PC-9 (cell line): ENCODE results near the gene CALN1. TPM values are rescaled to one million over a fixed set of nuclear protein-coding genes. Genes with fewer than 3 reads are reported as not detected.

Experiments
- BruUV-seq: library from RNA; stranded (reverse); fragments of 400-500 nt; replicated peaks from 2 replicates; lab custom pipeline; 2021; lab: Mats Ljungman, UMichigan
- CTCF ChIA-PET: fragments of 300-600 bp; sonication (Branson Sonifier 250); formaldehyde crosslinking; loops from one replicate; lab custom pipeline; 2022; ENCODE audit warnings: antibody characterized with exemption; lab: Charles Lee
- POLR2A ChIA-PET: fragments of 300-600 bp; sonication (Branson Sonifier 250); formaldehyde crosslinking; loops from one replicate; lab custom pipeline; 2022; ENCODE audit warnings: antibody characterized with exemption; ENCODE audit not compliant: unreplicated experiment; lab: Charles Lee
- DNase-seq, 2 experiments: peaks; one replicate each; pipeline versions ENCODE4 v3.0.0 to v3.0.0-alpha.2; 2015 to 2022; ENCODE audit warnings: mixed read lengths in 1 of 2
- H2AFZ ChIP-seq: fragments of 200-600 bp; sonication (generic); 2 replicates; pipeline ENCODE4 v1.8.1; 2017; ENCODE audit warnings: antibody characterized with exemption
- H3F3A ChIP-seq: fragments of 200-600 bp; sonication (generic); 2 replicates; pipeline ENCODE4 v1.8.1; 2017; ENCODE audit warnings: antibody characterized with exemption, mild to moderate bottlenecking, low read depth; ENCODE audit not compliant: insufficient read depth
- H3K27ac ChIP-seq: fragments of 200-600 bp; sonication (generic); 2 replicates; pipeline ENCODE4 v1.6.1; 2016; ENCODE audit warnings: mixed run types
- H3K27me3 ChIP-seq: fragments of 200-600 bp; sonication (generic); 2 replicates; pipeline ENCODE4 v1.6.1; 2016; ENCODE audit warnings: low read depth, mixed run types; ENCODE audit not compliant: insufficient read depth
- H3K36me3 ChIP-seq: fragments of 200-600 bp; sonication (generic); 2 replicates; pipeline ENCODE4 v1.6.1; 2016; ENCODE audit warnings: low read depth, mixed run types
- H3K4me1 ChIP-seq: fragments of 200-600 bp; sonication (generic); replicated peaks from 2 replicates; pipeline ENCODE4 v1.6.1; 2016; ENCODE audit warnings: mixed run types; ENCODE audit not compliant: insufficient read depth
- H3K4me2 ChIP-seq: fragments of 200-600 bp; sonication (generic); 2 replicates; pipeline ENCODE4 v1.6.1; 2017; ENCODE audit warnings: mixed run types
- H3K4me3 ChIP-seq: fragments of 200-600 bp; sonication (generic); 2 replicates; pipeline ENCODE4 v1.6.1; 2016; ENCODE audit warnings: mixed run types
- H3K79me2 ChIP-seq: fragments of 200-600 bp; sonication (generic); 2 replicates; pipeline ENCODE4 v1.6.1; 2017; ENCODE audit warnings: low read depth, mixed run types
- H3K9me2 ChIP-seq: fragments of 200-600 bp; sonication (generic); 2 replicates; pipeline ENCODE4 v1.8.1; 2017; ENCODE audit warnings: mild to moderate bottlenecking; ENCODE audit not compliant: insufficient read depth
- H3K9me3 ChIP-seq: fragments of 200-600 bp; sonication (generic); 2 replicates; pipeline ENCODE4 v1.8.1; 2016; ENCODE audit warnings: low read depth; ENCODE audit not compliant: insufficient read depth
- H4K20me1 ChIP-seq: fragments of 200-600 bp; sonication (generic); 2 replicates; pipeline ENCODE4 v1.8.1; 2017; ENCODE audit not compliant: insufficient read depth
- CTCF ChIP-seq: fragments of 200-600 bp; sonication (generic); conservative IDR thresholded peaks from 2 replicates; pipeline ENCODE4 v1.6.1; 2017; ENCODE audit warnings: mixed run types, antibody characterized with exemption, mild to moderate bottlenecking, moderate library complexity
- EZH2 ChIP-seq: fragments of 200-600 bp; sonication (generic); IDR thresholded peaks from 2 replicates; pipeline ENCODE4 v1.8.0; 2017; ENCODE audit warnings: antibody characterized with exemption, low read depth
- intact Hi-C: fragments of 100-400 bp; cut with micrococcal nuclease; formaldehyde crosslinking; loops from one replicate; pipeline ENCODE4 v1.10.0; 2022; ENCODE audit not compliant: unreplicated experiment
- total RNA-seq: library from RNA; stranded (reverse); gene quantifications from 2 replicates; pipeline ENCODE4 v1.2.3, GENCODE V29; 2021

CALN1 gene
- total RNA-seq, 1 experiment from 2014 or later = not detected

GRCh38 chr7:71793251-71793650, 618.9 kb downstream of the CALN1 start:
- H2AFZ ChIP-seq = no peak overlapping the region
- no TSS peak for BruUV-seq
- no peak for DNase-seq
- H3K27ac ChIP-seq = no peak overlapping the region
- H3K4me3 ChIP-seq = no peak overlapping the region
- H3K4me1 ChIP-seq = no peaks in the 10 kb centered on the region
- intact Hi-C loops = no loop called here
- no peaks in the 10 kb centered on the region for H3K9me3 ChIP-seq
- H4K20me1 ChIP-seq = no peaks in the 10 kb centered on the region
- no peaks in the 10 kb centered on the region for H3K9me2 ChIP-seq
- no peaks in the 10 kb centered on the region for H3K36me3 ChIP-seq
- H3K4me2 ChIP-seq = no peak overlapping the region
- TF ChIP-seq CTCF (no peak), EZH2 (no peak)
- no peaks in the 10 kb centered on the region for H3F3A ChIP-seq
- no peaks in the 10 kb centered on the region for H3K79me2 ChIP-seq
- H3K27me3 ChIP-seq = peaks cover 47% of the 10 kb centered on the region
- ChIA-PET CTCF (no interaction called here), POLR2A (no interaction called here)

- no peak for TF ChIP-seq EZH2
- no peak for TF ChIP-seq CTCF
- no peaks in the 10 kb centered on the region for H3K9me2 ChIP-seq
- H3K79me2 ChIP-seq = no peaks in the 10 kb centered on the region
- no peaks in the 10 kb centered on the region for H4K20me1 ChIP-seq
- ChIA-PET CTCF (no interaction called here), POLR2A (no interaction called here)
- no TSS peak for BruUV-seq
- no peaks in the 10 kb centered on the region for H3K4me1 ChIP-seq
- no peak for DNase-seq
- intact Hi-C loops = no loop called here
- H3K4me3 ChIP-seq = no peak overlapping the region
- H3K4me2 ChIP-seq = no peak overlapping the region
- no peaks in the 10 kb centered on the region for H3K9me3 ChIP-seq
- H3K36me3 ChIP-seq = no peaks in the 10 kb centered on the region
- no peak overlapping the region for H3K27ac ChIP-seq
- H2AFZ ChIP-seq = no peak overlapping the region
- H3F3A ChIP-seq = no peaks in the 10 kb centered on the region
- peaks cover 17% of the 10 kb centered on the region for H3K27me3 ChIP-seq
These were observed 624.6 kb downstream of the CALN1 start for GRCh38 chr7:71787513-71787912.

GRCh38 chr7:71785216-71785615, 626.9 kb downstream of the CALN1 start:
- intact Hi-C loops = no loop called here

More at GRCh38 chr7:71785216-71785615, 626.9 kb downstream of the CALN1 start:
- H3K9me3 ChIP-seq = no peaks in the 10 kb centered on the region
- TF ChIP-seq CTCF (no peak), EZH2 (no peak)
- H3K4me3 ChIP-seq = no peak overlapping the region
- H3K79me2 ChIP-seq = no peaks in the 10 kb centered on the region
- DNase-seq = no peak
- H3F3A ChIP-seq = no peaks in the 10 kb centered on the region
- no peaks in the 10 kb centered on the region for H3K9me2 ChIP-seq
- H3K4me2 ChIP-seq = no peak overlapping the region
- no peak overlapping the region for H2AFZ ChIP-seq
- no peaks in the 10 kb centered on the region for H4K20me1 ChIP-seq
- no TSS peak for BruUV-seq
- H3K36me3 ChIP-seq = no peaks in the 10 kb centered on the region
- POLR2A ChIA-PET = no interaction called here
- no peak overlapping the region for H3K27ac ChIP-seq
- no peaks in the 10 kb centered on the region for H3K4me1 ChIP-seq
- CTCF ChIA-PET = no interaction called here
- H3K27me3 ChIP-seq = no peaks in the 10 kb centered on the region
